RWPE2 (cell line): ENCODE measurements around the gene EXOSC7.

ENCODE experiments used
- ATAC-seq: fragments of 200-7000 bp; cut with Tn5 transposase; 3 replicates; pipeline ENCODE4 v1.9.1; 2021; ENCODE audit warnings: low read depth
- DNase-seq: peaks from one replicate; pipeline ENCODE4 v3.0.0-alpha.2; 2020; ENCODE audit warnings: low spot score
- H3K27ac ChIP-seq: fragments of 450-650 bp; 2 replicates; pipeline ENCODE4 v1.5.1; 2017; ENCODE audit warnings: mild to moderate bottlenecking; ENCODE audit not compliant: poor library complexity, severe bottlenecking
- H3K27me3 ChIP-seq: fragments of 250-450 bp; sonication (Bioruptor Pico); 2 replicates; pipeline ENCODE4 v1.5.1; 2021; ENCODE audit warnings: mild to moderate bottlenecking, moderate library complexity; ENCODE audit not compliant: insufficient read depth, poor library complexity, severe bottlenecking
- H3K36me3 ChIP-seq: fragments of 250-450 bp; sonication (Bioruptor Pico); 2 replicates; pipeline ENCODE4 v1.5.1; 2020; ENCODE audit warnings: low read depth, mild to moderate bottlenecking, moderate library complexity
- H3K4me1 ChIP-seq: fragments of 250-450 bp; sonication (Bioruptor Pico); 2 replicates; pipeline ENCODE4 v1.5.1; 2021; ENCODE audit warnings: mild to moderate bottlenecking, moderate library complexity; ENCODE audit not compliant: insufficient read depth, poor library complexity, severe bottlenecking
- H3K4me3 ChIP-seq: fragments of 250-450 bp; sonication (Bioruptor Pico); 2 replicates; pipeline ENCODE4 v1.5.1; 2021; ENCODE audit warnings: mild to moderate bottlenecking, moderate library complexity; ENCODE audit not compliant: severe bottlenecking
- H3K9me3 ChIP-seq: fragments of 250-450 bp; sonication (Bioruptor Pico); 2 replicates; pipeline ENCODE4 v1.5.1; 2021; ENCODE audit warnings: mild to moderate bottlenecking, moderate library complexity; ENCODE audit not compliant: severe bottlenecking
- TF ChIP-seq, protein P1 (sequence below): fragments of 450-650 bp; IDR thresholded peaks from one replicate; pipeline ENCODE4 v1.5.1; 2017; ENCODE audit warnings: mild to moderate bottlenecking, moderate library complexity; ENCODE audit not compliant: poor library complexity, severe bottlenecking

EXOSC7 gene

DNA sequence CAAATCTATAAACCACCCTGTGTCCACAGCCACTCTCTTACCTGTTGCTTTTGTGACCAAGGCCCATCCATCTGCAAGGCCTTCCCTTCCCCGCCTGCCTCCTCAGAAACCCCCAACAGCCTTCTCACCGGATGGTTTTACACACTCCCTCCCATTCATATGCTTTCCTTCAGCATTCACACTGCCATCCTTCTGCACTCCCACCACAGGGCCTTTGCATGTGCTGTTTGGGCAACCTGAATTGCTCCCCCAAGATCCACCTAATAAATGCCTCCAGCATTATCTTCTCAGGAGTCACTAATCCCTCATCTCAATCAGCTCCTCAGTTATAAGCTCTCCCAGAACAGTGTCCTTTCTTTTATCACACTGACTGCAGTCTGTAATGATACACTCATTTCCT, 56.1 kb downstream of the EXOSC7 start:
- no peak for DNase-seq
- H3K4me1 ChIP-seq: no peaks in the 10 kb centered on the region

DNA sequence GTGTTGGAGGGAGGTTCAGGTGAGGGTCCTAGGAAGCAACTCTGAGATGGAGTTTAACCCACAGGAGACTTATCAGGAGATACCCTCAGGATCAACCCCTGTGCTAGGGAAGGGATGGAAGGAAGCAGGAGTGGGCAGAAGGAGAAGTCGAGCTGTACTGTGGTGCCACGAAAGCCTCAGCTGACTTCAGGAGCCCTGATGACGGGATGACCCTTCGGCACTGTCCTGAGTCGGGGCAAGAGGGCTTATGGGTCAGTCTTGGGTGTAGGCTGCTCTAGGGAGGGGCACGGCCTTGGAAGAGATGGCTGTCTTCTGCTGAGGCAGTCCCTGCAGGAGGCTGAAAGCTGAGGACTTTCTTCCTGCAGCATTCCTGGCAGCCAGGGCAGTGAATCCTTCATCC, 57.7 kb downstream of the EXOSC7 start:
- H3K4me1 ChIP-seq: peaks cover 3% of the 10 kb centered on the region
- H3K27me3 ChIP-seq: no peaks in the 10 kb centered on the region
- DNase-seq (no peak), ATAC-seq (no peak)
- H3K27ac ChIP-seq: no peak overlapping the region
- no peaks in the 10 kb centered on the region for H3K9me3 ChIP-seq
- H3K4me3 ChIP-seq: no peak overlapping the region
- no peaks in the 10 kb centered on the region for H3K36me3 ChIP-seq
- TF ChIP-seq, protein P1, sequence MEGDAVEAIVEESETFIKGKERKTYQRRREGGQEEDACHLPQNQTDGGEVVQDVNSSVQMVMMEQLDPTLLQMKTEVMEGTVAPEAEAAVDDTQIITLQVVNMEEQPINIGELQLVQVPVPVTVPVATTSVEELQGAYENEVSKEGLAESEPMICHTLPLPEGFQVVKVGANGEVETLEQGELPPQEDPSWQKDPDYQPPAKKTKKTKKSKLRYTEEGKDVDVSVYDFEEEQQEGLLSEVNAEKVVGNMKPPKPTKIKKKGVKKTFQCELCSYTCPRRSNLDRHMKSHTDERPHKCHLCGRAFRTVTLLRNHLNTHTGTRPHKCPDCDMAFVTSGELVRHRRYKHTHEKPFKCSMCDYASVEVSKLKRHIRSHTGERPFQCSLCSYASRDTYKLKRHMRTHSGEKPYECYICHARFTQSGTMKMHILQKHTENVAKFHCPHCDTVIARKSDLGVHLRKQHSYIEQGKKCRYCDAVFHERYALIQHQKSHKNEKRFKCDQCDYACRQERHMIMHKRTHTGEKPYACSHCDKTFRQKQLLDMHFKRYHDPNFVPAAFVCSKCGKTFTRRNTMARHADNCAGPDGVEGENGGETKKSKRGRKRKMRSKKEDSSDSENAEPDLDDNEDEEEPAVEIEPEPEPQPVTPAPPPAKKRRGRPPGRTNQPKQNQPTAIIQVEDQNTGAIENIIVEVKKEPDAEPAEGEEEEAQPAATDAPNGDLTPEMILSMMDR: no peak

More for the DNA sequence above, 56.1 kb downstream of the EXOSC7 start:
- H3K4me3 ChIP-seq: no peak overlapping the region
- H3K36me3 ChIP-seq: no peaks in the 10 kb centered on the region
- no peak overlapping the region for H3K27ac ChIP-seq
- no peaks in the 10 kb centered on the region for H3K9me3 ChIP-seq
- TF ChIP-seq, protein P1: no peak
- no peaks in the 10 kb centered on the region for H3K27me3 ChIP-seq
- ATAC-seq: no peak

DNA sequence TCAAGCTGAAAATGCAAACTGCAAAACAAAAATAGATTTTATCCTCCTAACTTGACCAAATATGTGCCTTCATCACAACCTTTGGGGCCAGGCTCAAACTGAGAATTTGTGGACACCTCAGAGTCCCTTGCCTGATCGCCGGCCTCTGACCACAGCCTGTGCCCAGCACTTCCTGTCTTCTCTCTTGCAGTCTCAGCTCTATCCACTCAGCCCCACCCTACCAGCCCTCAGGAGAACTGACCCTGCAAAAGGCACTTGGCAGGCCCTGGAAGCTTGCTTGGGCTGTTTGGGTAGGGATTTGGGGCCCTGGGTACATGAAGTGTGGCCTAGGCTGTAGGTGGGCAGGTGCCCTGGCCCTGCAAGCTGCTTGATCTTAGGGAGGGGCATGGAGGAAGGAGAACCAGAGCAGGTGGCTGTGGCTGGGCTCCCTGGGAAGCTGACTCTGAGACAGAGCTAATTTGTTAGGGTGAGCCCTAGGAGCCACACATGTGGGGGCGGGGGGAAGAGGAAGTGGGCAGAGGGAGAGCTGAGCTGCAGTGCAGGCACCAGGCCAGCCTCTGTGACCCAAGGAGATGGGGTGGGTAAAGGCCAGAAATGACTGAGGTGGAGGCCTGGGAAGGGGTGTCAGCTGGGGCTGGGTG, 58.7 kb downstream of the EXOSC7 start:
- TF ChIP-seq, protein P1: no peak
- DNase-seq (no peak), ATAC-seq (no peak; the same call in 2 of the 3 replicates)
- Histone ChIP-seq H3K9me3 (no peaks in the 10 kb centered on the region), H3K36me3 (no peaks in the 10 kb centered on the region), H3K27ac (no peak overlapping the region), H3K4me1 (peaks cover 3% of the 10 kb centered on the region), H3K4me3 (no peak overlapping the region), H3K27me3 (no peaks in the 10 kb centered on the region)

DNA sequence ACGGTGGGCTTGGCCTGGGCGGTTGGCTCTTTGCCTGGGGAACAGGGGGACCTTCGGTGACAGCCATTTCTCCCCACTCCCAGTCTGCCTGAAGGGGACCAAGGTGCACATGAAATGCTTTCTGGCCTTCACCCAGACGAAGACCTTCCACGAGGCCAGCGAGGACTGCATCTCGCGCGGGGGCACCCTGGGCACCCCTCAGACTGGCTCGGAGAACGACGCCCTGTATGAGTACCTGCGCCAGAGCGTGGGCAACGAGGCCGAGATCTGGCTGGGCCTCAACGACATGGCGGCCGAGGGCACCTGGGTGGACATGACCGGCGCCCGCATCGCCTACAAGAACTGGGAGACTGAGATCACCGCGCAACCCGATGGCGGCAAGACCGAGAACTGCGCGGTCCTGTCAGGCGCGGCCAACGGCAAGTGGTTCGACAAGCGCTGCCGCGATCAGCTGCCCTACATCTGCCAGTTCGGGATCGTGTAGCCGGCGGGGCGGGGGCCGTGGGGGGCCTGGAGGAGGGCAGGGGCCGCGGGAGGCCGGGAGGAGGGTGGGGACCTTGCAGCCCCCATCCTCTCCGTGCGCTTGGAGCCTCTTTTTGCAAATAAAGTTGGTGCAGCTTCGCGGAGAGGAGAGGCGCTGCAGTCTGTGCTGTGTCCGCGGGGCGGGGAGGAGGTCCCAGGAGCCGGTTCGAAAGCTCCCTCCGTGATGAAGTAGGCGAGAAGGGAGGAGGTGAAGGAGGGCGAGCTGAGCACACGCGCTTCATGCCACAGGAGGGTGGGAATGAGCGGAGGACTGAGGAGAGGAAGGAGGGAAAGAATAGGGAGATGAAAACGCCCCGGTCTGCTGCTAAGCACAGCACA, 59.6 kb downstream of the EXOSC7 start:
- Histone ChIP-seq H3K36me3 (no peaks in the 10 kb centered on the region), H3K4me1 (peaks cover 3% of the 10 kb centered on the region), H3K27ac (no peak overlapping the region), H3K27me3 (no peaks in the 10 kb centered on the region), H3K9me3 (no peaks in the 10 kb centered on the region), H3K4me3 (no peak overlapping the region)
- DNase-seq (no peak), ATAC-seq (0 out of 3 replicates have a peak, but pooled peaks have one; percentile 6)
- TF ChIP-seq, protein P1: no peak
